ENCODE data around the gene SLC1A2.

DNA sequence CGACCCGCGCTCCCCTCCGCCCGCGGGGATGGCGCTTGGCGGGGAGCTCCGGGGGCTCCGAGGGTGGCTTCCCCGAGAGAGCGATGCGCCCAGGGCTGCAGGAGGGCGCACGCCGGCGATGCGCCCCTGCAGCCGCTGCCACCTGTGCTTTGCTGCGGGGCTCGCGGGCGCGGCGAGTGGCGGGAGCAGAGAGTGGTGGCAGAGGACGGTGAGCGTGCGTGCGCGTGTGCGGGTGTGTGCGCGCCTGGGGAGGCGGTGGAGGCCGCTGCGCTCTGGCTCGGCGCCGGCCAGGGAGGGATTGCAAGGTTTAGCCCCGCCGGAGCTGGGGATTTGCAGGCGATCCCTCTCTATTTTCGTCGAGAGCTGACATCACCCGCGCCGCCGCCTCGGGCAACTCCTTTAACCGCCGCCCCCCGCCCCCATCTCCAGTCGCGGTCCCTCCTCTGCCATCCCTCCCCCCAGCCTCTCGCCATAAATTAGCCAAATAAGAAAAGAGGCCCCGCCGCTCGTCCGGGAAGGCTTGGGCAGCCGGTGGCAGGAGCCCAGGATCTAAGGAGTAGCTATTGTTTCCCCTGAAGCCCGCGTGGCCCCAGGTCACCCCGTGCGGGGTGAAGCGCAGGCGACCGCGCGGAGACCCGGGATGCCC lies at the start of gene SLC1A2:
- no peak for TF ChIP-seq ZNF70 (CRISPR knock-in tag; IDR thresholded peaks at IDR 0.05)
- no peak for TF ChIP-seq RARB (CRISPR knock-in tag; IDR thresholded peaks at IDR 0.05)

Data from SK-N-SH treated with all-trans-retinoic acid at 6 μM for 48 hours (cell line).